ENCODE data around the gene SOX3.

Gene SOX3

GRCh38 chrX:140500441-140500840 lies 4.4 kb downstream of the SOX3 start:
- no peak overlapping the region for H3K27ac ChIP-seq
- TF ChIP-seq ZFX (IDR thresholded peaks at IDR 0.05; ENCODE audit: borderline replicate concordance) = no peak
- TF ChIP-seq CTCF (IDR thresholded peaks at IDR 0.05) = no peak

GRCh38 chrX:140495739-140496138 lies 9.1 kb downstream of the SOX3 start:
- H3K27ac ChIP-seq = no peak overlapping the region
- TF ChIP-seq CTCF (IDR thresholded peaks at IDR 0.05) = no peak
- no peak for TF ChIP-seq ZFX (IDR thresholded peaks at IDR 0.05; ENCODE audit: borderline replicate concordance)

- TF ChIP-seq CTCF (IDR thresholded peaks at IDR 0.05) (no peak), ZFX (IDR thresholded peaks at IDR 0.05; ENCODE audit: borderline replicate concordance) (no peak)
- no peak overlapping the region for H3K27ac ChIP-seq
Measured at GRCh38 chrX:140492066-140492994, 12.5 kb downstream of the SOX3 start.

GRCh38 chrX:140480765-140481164 lies 24.1 kb downstream of the SOX3 start:
- no peak overlapping the region for H3K27ac ChIP-seq
- TF ChIP-seq CTCF (IDR thresholded peaks at IDR 0.05) (no peak), ZFX (IDR thresholded peaks at IDR 0.05; ENCODE audit: borderline replicate concordance) (no peak)

GRCh38 chrX:140477987-140478386 lies 26.9 kb downstream of the SOX3 start:
- no peak for TF ChIP-seq ZFX (IDR thresholded peaks at IDR 0.05; ENCODE audit: borderline replicate concordance)
- no peak for TF ChIP-seq CTCF (IDR thresholded peaks at IDR 0.05)
- H3K27ac ChIP-seq = no peak overlapping the region

GRCh38 chrX:140475025-140475424 lies 29.8 kb downstream of the SOX3 start:
- TF ChIP-seq ZFX (IDR thresholded peaks at IDR 0.05; ENCODE audit: borderline replicate concordance) = no peak
- TF ChIP-seq CTCF (IDR thresholded peaks at IDR 0.05) = no peak
- H3K27ac ChIP-seq = no peak overlapping the region

- TF ChIP-seq ZFX (IDR thresholded peaks at IDR 0.05; ENCODE audit: borderline replicate concordance) (no peak), CTCF (IDR thresholded peaks at IDR 0.05) (no peak)
Measured at GRCh38 chrX:140467211-140467610, 37.7 kb downstream of the SOX3 start.

More at GRCh38 chrX:140467211-140467610, 37.7 kb downstream of the SOX3 start:
- no peak overlapping the region for H3K27ac ChIP-seq
